HG03575 (cell line): ENCODE measurements around the gene GPER1.

Experiments
- ATAC-seq: cut with Tn5 transposase; IDR thresholded peaks from one replicate; pipeline ENCODE4 v1.9.1; 2021; ENCODE audit not compliant: unreplicated experiment, insufficient number of reproducible peaks, low FRiP score; ENCODE audit errors: extremely low read depth

Gene GPER1

DNA sequence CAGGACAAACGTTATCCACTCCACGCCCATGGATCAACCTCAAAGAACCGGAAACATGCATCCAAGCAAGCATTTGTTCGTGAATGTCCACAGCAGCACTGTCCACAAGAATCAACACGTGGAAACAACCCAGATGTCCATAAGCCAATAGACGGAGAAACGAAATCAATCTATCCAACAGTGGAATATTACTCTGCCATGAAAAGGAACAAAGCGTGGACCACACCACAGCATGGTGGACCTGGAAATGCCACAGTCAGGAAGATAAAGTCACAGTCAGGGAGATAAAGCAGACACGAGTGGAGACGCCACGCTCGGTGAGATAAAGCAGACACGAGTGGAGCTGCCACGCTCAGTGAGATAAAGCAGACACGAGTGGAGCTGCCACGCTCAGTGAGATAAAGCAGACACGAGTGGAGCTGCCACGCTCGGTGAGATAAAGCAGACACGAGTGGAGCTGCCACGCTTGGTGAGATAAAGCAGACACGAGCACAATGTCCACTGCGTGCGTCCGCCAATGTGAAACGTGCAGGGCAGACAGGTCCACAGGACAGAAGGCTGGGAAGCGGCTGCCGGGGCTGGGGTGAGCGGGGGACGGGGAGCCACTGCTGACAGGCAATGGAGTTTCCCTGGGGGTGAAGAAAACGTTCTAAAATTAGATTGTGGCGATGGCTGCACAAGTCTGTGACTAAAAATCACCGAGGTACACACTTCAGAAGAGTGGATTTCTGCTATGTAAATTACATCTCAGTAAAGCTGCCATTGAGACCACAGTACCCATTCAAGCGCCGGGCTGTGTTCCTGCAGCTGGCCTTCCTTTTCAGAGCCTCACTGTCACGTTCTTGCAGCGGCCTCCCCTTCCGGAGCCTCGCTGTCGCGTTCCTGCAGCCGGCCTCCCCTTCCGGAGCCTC, 10.6 kb downstream of the GPER1 start:
- no peak for ATAC-seq

DNA sequence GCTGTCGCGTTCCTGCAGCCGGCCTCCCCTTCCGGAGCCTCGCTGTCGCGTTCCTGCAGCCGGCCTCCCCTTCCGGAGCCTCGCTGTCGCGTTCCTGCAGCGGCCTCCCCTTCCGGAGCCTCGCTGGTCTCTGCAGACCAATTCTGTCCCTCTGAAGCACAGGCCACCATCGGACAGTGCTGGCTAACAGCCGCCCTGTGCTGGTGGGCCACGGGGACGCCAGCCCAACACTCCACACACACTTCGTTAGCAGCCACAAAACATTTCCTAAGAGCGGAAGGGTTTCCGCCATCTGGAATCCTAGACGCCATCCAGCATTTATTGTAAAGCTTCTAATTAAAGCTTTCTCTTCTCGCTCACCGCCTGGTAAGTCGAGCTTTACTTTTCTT, 11.2 kb downstream of the GPER1 start:
- no peak for ATAC-seq

DNA sequence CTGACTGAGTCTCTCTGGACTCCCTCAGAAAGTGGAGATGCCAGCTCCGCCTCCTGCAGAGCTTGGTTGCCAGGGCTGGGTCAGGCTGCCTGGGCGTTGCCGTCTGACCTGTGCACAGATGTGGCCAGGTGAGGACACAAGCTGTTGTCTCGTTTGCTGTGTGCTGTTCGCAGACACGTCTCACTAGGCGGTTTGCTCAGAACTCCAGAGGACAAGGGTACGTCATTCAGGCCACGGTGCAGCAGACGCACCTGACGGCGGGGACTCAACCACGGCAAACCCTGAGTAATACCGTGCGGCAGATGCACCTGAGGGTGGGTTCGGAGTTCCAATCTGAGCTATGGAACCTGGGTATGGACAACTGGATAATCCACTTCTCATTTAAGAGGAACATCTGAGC, 11.7 kb downstream of the GPER1 start:
- ATAC-seq, result no peak

DNA sequence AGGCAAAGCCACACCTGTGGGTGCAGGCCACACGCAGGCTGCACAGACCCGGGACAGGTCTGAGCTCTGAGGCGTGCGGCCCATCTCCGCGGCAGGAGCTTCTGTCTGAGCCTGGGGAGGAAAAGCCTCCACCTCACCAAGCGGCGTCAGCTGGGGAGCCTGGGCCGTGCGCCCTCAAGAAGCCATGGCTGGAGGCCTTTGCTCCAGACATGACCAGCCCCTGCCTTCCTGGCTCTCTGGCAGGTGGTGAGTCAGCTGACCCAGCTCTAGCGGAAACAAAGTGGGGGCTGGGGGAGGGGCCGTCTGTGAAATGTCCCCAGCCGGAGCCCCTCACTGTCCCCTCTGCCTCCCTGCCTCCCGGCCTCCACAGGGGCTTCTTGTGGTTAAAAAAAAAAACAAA, 12.5 kb downstream of the GPER1 start:
- no peak for ATAC-seq

DNA sequence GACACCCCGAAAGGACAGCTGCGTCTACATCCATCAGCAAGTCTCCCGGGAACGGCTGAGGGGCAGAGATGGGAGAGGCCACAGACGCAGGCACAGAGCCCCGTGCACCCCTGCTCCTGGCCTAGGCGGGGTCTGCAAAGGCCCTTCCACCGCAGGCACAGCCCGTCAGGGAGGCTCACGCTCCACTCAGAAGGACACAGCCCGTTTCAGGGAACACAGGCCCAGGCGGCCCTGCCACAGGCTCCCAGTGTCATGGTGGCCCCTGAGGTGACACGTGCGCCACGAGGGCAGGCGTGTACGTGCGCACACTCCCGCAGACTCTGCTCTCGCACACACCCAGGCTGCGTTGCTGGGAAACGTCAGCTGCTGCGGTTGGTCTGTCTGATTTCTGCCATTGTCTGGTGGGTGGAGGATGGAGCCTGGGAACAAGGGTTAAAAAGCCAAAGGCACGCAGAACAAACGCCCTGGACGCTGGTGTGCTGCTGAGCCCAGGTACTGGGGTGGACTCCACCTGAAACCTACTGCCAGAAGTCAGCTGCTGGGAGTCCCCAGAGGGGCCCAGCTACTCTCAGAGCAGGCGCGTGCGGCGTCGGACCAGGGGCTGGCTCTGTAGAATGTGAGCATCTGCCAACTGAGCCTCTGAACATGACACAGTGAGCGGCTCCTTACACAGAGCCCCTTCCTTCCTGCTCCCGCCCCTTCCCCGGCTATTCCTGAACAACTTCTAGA, 13.1 kb downstream of the GPER1 start:
- no peak for ATAC-seq

DNA sequence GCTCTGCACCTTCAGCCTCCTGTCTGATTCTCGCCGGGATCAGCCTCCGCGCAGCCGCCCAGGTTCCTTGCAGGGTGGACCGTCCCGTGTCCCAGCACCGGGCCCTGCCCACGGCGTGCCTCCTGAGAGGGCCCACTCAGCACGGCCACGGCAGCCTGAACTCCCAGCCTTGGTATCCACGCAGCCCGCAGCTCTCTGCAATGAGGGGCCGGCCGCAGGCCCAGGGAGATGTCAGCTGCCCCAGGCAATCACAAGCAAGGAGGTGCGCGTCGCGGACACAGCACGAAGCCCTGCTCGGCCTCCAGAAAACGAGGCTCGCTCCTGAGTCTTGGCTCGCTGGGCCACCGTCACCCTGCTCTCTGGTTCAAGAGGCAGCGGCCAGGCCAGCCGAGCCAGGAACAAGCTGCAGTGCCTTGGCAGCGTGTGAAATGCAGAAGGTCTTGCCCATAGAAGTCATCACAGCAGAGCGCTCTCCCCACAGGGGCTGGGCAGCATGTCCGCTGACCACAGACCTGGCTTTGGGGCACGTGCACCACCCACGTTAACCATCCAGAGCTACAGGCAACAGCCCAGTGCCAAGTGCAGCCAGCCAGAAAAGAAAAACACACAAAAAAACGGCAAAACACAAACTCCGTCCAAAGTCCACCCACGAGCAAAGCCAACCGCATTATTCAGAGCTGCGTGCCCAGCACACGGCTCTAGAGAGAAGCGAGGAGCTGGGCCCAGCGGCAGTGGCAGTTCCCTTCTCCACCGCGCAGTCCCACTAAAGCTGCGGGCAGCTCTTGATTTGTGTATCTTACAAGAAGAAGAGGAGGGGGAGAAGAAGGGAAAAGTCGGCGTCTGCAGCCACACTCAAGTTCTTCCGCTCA, 13.9 kb downstream of the GPER1 start:
- no peak for ATAC-seq

DNA sequence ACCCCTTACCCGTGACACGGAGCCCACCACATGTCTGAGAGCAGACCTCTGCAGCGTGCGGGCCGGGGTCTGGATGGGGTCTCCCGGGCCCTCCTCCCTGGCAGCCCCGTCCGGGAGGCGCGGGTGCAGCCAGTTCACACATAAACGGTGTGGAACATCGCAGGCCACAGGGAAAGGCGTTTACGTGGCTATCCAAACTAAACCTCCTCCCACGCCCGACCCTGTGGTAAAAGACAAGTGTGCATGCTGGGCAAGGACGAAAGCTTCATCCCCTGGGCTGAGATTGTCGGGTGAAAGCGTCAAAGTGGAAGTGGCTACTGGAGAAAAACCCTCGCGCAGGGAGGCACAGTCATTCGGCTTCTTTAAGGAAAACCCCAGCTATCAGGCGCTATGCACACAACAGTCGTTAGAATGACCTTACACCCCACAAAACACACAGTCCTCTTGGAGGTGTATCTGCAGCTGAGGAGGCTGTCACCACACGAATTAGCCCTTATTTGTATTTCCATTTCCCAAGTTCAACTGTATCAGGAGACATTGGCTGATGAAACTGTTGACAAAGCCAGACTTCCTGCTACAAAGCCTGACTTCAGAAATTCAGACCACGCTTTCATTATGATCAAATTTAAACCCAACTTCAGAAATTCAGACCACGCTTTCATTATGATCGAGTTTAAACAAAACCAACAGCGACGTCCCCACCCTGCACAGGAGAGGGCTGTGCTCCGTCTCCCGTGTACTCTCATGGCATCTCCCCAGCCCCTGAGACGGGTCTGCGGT, 15.3 kb downstream of the GPER1 start:
- no peak for ATAC-seq

DNA sequence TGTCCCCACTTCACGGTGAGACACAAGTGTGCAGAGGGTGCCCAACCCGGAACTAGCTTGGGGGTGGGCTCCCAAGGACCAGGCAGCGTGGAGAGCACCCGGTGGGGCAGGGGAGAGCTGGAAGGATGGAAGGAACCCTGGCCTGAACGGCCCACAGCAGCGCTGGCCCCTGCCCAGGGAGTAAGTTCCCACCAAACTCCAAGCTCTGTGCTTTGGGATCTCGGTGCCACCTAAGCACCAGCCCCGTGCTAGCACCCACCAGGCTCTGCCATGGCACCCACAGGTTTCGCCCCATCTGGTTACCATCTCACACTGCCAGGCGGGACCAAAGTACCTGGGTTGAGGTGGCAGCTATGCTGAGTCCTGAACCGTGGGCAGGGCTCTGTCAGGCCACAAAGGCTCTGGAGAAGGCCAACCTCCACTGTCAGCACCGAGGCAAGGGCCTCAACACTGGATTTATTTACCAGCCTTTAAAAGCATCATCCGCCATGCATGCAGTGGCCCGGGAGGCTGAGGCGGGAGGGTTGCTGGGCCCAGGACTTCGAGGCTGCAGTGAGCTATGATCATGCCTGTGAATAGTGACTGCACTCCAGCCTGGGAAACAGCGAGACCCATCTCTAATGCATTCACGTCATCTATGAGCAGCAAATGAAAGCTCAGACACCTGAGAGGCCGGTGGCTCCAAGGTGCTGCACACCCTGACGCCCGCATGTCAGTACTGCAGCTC, 16.0 kb downstream of the GPER1 start:
- no peak for ATAC-seq

DNA sequence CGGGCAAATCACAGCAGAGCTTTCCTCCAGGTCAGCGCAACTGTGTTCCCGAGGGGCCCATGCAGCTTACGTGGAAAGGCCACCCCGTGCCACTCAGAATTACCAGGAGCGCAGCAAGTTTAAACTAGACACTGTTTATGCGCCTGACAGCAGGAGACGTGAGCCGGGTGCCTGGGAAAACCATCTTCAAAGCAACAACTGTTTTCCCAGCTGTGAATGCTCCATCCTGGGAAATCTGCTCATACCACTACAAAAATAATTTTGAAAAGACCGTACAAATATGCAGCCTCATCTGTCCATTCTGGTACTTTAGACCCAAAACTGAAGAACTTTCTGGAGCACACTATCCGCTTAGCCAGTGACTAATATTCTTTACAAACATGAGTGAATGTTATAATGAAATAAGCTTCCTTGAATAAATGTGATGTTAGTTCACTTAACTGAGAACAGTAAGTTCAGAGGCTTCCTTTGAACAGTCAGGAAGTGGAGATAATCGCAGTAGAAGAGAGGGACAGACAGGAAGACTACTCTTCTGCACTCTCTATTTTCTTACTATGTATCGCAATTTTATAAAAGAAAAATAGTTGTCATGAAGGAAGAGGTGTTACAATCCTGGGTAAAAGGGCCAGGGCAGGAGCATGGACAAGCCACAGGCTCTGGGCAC, 16.7 kb downstream of the GPER1 start:
- no peak for ATAC-seq

DNA sequence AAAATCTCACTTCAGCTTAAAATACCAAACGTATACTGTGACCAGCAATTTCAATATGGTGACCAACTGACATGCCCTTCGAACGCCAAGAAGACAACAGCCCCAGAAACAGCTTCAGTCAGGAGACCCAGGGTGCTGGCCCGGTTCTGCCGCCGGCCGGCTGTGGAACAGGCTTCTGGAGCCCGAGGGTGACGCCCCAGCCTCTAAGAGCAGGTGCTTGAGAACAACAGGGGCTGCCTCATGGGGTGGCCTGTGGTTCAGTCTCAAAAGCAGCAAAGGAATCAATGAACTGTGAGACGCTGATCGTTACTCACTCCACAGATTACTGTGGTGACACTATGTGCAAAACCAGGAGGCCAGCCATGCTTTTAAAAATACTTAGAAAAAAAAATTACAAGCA, 17.3 kb downstream of the GPER1 start:
- ATAC-seq, result no peak

DNA sequence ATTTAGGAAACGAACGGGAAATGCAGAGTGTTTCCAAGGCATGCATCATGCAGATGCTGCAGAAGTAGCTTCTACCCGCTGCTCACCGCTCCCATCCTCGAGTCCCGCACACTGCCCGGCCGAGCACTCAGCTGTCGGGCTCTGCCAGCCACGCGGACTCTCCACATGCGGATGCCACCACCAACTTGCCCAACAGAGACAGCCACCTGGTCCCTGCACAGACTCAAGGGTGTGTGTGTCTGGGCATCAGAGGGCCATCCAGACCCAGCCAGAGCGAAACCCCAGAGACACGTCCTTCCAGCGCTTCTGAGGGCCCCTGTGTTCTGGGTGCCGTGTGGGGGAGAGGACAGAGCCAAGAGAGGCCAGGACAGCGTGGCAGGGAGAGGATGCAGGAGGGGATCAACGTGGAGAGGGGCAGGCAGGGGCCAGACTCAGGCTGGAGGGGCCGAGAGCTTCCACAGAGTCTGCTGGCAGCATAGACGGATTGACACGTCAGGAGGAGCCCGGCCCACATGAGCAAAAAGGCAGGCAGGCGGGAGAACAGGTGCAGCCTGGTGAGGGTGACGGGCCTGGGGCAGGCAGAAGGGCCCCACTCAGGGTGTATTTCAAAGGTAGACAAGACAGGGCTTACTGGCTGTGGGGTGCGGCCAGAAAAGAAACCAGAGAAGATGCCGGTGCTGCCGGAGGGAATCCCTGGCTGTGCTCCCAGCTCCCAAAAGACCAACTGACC, 18.3 kb downstream of the GPER1 start:
- no peak for ATAC-seq

DNA sequence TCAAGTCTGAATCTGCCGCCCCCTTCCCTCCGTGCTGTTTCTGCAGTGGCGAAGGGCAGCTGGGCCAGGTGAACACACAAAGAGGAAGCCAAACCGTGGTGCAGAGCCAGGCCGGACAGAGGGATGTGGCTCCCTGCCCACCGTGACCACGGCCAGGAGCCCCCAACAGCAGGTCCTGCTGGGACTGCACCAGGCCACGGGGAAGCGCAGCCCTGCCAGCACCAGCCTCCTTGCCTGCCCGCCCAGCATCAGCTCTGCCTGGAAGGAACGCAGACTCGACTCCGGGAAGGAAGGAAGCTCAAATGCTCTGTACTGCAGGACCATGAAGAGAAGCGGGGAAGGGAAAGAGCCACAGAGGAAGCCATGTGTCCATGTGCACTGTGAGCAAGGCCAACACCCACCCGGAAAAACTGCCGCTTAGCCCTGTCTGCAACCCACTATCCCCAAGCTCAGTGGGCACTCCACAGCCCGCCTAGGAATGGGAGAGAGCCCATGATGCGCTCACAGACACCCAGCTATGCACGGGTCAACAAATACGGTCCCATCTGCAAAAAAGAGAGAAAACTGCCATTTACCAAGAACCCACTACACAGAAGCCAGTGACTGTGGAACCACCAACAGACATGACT, 19.0 kb downstream of the GPER1 start:
- ATAC-seq, result no peak

DNA sequence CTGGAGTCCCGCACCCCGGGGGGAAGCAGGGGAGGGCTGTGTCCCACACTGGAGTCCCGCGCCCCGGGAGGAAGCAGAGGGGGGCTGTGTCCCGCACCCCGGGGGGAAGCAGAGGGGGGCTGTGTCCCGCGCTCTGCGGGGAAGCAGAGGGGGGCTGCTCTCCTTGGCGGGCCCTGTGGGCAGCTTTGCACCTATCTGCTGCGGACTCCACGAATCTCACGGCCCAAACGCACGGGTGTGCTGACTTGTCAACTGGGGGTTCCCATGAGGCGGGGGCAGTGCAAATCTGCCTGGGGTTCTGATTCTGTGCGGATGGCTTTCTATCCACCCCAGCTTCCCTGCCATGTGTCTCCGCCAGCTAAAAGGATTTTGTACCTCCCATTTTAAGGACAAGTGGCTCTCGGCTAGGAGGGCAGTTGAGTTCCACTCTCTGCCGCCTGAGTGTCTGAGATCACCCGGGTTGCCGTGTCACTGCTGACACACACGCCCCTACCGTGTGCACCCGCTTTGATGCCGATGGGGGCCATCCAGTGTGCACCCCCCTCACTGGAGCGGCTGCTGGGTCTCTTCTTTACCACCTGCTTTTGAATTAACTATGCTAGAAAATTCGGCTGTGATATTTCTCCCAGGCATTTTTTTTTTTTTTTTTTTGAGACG, 20.5 kb downstream of the GPER1 start:
- ATAC-seq, result no peak

DNA sequence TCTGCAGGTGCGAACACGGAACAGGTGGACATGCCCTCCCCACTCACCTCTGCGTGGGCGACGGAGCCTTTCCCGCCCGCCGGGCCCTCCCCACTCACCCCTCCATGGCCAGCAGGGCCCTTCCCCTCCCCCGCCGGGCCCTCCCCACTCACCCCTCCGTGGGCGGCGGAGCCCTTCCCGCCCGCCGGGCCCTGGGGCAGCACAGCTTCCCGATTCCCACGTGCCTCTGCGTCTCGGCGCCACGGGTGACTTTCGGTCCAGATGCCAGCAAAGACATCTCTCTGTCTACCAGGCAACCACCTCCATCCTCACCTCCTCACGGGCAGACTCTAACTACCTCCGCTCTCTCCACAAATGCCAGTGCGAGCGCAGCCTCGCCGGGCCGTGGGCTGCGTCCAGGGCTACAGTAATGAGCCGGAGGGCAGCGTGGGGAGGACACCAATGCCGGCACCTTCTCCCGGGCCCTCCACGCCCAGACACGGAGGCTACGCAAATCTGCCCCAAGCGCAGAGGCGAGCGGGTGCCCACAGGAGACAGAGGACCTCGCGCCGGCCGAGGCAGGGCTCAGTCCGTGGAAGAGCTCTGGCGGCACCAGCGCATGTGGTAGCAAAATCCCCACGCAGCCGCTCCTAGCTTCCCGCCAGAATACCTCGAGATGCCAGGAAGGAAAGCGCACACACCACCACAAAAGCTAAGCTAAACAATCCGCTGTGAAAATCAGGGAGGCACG, 21.8 kb downstream of the GPER1 start:
- ATAC-seq, result no peak

DNA sequence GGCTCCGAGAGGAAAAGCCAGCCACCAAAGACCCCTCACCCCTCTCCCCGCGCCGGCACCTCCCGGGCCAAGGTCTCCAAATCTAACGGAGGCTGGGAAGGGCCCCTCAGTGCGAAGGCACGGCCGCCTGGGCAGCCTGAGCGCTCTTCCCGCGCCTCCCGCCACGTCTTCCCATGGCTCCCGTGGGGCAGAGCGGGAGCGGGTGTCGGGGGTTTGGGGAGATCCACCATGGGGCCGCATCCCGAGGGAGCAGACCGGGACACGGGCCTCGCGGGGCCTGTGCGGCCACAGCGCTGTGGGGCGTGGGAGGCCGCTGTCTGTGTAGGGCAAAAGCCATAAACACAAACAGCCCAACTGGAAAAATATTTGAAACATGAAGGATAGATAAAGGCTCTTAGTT, 22.4 kb downstream of the GPER1 start:
- ATAC-seq, result no peak

DNA sequence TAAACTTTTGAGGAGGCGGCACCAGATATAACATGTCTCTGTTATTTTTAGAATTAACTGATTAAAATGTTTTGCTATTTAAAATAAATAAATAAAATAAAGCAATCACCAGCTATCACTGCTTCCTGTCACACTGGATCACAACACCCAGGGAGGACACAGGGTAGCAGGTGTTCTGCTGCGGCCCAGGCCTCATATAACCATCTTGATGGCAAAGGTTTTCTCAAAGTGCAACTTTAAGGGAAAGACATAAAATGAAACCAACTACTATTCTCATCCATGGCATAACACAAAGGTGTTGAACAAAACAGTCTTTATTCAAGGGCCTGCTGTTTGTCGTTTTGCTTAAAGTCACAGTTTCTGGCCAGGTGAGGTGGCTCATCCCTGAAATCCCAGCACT, 23.2 kb downstream of the GPER1 start:
- no peak for ATAC-seq
